Activated T-cell treated with anti-CD3 and anti-CD28 coated beads, Interleukin-2, amount 50 U/mL, for 72 hours (primary cell): ENCODE results near the gene DVL2. TPM values are rescaled to one million over a fixed set of nuclear protein-coding genes. Genes with fewer than 3 reads are reported as not detected.

Source experiments
- ATAC-seq, 2 donors: fragments of 150-1000 bp; cut with Tn5 transposase; replicated peaks in 1 of 2; 2 replicates each; pipeline ENCODE4 v1.10.0; 2021; ENCODE audit warnings: moderate library complexity in 2 of 2, mild to moderate bottlenecking in 1 of 2
- DNase-seq, 2 donors: peaks; one replicate each; pipeline ENCODE4 v3.0.0; 2021 to 2022; ENCODE audit warnings: mixed read lengths in 1 of 2
- H3K27ac Mint-ChIP-seq: one replicate; pipeline ENCODE4 v1.8.0; 2022; ENCODE audit warnings: mild to moderate bottlenecking, moderate library complexity, mixed read lengths
- H3K27me3 Mint-ChIP-seq: one replicate; pipeline ENCODE4 v1.8.0; 2022; ENCODE audit warnings: low read depth, mixed read lengths
- H3K36me3 Mint-ChIP-seq, 2 donors: one replicate each; pipeline ENCODE4 v1.8.0; 2022; ENCODE audit warnings: mixed read lengths in 2 of 2, mild to moderate bottlenecking in 1 of 2; ENCODE audit not compliant: insufficient read depth in 2 of 2
- H3K4me1 Mint-ChIP-seq: one replicate; pipeline ENCODE4 v1.8.0; 2022; ENCODE audit warnings: low read depth, mixed read lengths
- H3K4me3 Mint-ChIP-seq, 2 donors: one replicate each; pipeline ENCODE4 v1.8.0; 2022; ENCODE audit warnings: mild to moderate bottlenecking in 2 of 2, mixed read lengths in 2 of 2, moderate library complexity in 2 of 2
- H3K9me3 Mint-ChIP-seq, 2 donors: one replicate each; pipeline ENCODE4 v1.8.0; 2022; ENCODE audit warnings: mixed read lengths in 2 of 2
- total RNA-seq, 2 donors: library from RNA; stranded (reverse); gene quantifications; one replicate each; pipeline ENCODE4 v1.2.3, GENCODE V29; 2022

Gene DVL2
- total RNA-seq, 2 donors from 2014 or later: 49.5 to 54.8 TPM

- no peak for ATAC-seq
- no peaks in the 10 kb centered on the region for H3K9me3 Mint-ChIP-seq
- peaks cover 0 to 2% of the 10 kb centered on the region in 2 donors for H3K36me3 Mint-ChIP-seq
- peaks cover 84% of the 10 kb centered on the region for H3K4me1 Mint-ChIP-seq
- peak overlapping the region; percentile 15 for H3K27ac Mint-ChIP-seq
- no peaks in the 10 kb centered on the region for H3K27me3 Mint-ChIP-seq
- H3K4me3 Mint-ChIP-seq: peak overlapping the region; percentile 71 to 77
- DNase-seq: no peak
These were observed 16.2 kb downstream of the DVL2 start for GRCh38 chr17:7218166-7218565.

GRCh38 chr17:7217113-7217987 is 17.0 kb downstream of the DVL2 start:
- H3K4me3 Mint-ChIP-seq: peak overlapping the region; percentile 71 to 92
- H3K9me3 Mint-ChIP-seq: no peaks in the 10 kb centered on the region
- H3K36me3 Mint-ChIP-seq: peaks cover 0 to 2% of the 10 kb centered on the region in 2 donors
- H3K27me3 Mint-ChIP-seq: no peaks in the 10 kb centered on the region
- peaks cover 84% of the 10 kb centered on the region for H3K4me1 Mint-ChIP-seq
- ATAC-seq (no peak), DNase-seq (peak in 1 of 2 donors; percentile 34)
- peak overlapping the region; percentile 75 for H3K27ac Mint-ChIP-seq

GRCh38 chr17:7216242-7217112 is 17.8 kb downstream of the DVL2 start:
- H3K27ac Mint-ChIP-seq: peak overlapping the region; percentile 3
- no peaks in the 10 kb centered on the region for H3K27me3 Mint-ChIP-seq
- H3K4me3 Mint-ChIP-seq: peak overlapping the region; percentile 44 to 92
- H3K36me3 Mint-ChIP-seq: peaks cover 0 to 2% of the 10 kb centered on the region in 2 donors
- no peak for ATAC-seq
- H3K4me1 Mint-ChIP-seq: peaks cover 81% of the 10 kb centered on the region
- no peaks in the 10 kb centered on the region for H3K9me3 Mint-ChIP-seq
- DNase-seq: no peak

- peaks cover 0 to under 1% of the 10 kb centered on the region in 2 donors for H3K36me3 Mint-ChIP-seq
- no peaks in the 10 kb centered on the region for H3K27me3 Mint-ChIP-seq
- peak overlapping the region; percentile 88 to 92 for H3K4me3 Mint-ChIP-seq
- ATAC-seq: no peak
- H3K9me3 Mint-ChIP-seq: no peaks in the 10 kb centered on the region
- no peak overlapping the region for H3K27ac Mint-ChIP-seq
- no peak for DNase-seq
- H3K4me1 Mint-ChIP-seq: peaks cover 73% of the 10 kb centered on the region
These were observed 18.6 kb downstream of the DVL2 start for GRCh38 chr17:7215652-7216180.

- ATAC-seq: no peak
- H3K4me3 Mint-ChIP-seq: peak overlapping the region; percentile 88 to 92
- H3K27ac Mint-ChIP-seq: no peak overlapping the region
- H3K9me3 Mint-ChIP-seq: no peaks in the 10 kb centered on the region
- no peaks in the 10 kb centered on the region for H3K27me3 Mint-ChIP-seq
- no peak for DNase-seq
- no peaks in the 10 kb centered on the region for H3K36me3 Mint-ChIP-seq
- H3K4me1 Mint-ChIP-seq: peaks cover 68% of the 10 kb centered on the region
These were observed 19.1 kb downstream of the DVL2 start for GRCh38 chr17:7215136-7215638.

GRCh38 chr17:7214300-7215135 is 19.8 kb downstream of the DVL2 start:
- H3K4me3 Mint-ChIP-seq: peak overlapping the region; percentile 88 to 92
- peaks cover 65% of the 10 kb centered on the region for H3K4me1 Mint-ChIP-seq
- H3K27me3 Mint-ChIP-seq: no peaks in the 10 kb centered on the region
- peak overlapping the region; percentile 68 for H3K27ac Mint-ChIP-seq
- ATAC-seq (peak; percentile 88), DNase-seq (peak; percentile 100)
- no peaks in the 10 kb centered on the region for H3K36me3 Mint-ChIP-seq
- no peaks in the 10 kb centered on the region for H3K9me3 Mint-ChIP-seq

- Mint-ChIP-seq H3K4me3 (peak overlapping the region; percentile 88 to 92), H3K27ac (peak overlapping the region; percentile 68), H3K4me1 (peaks cover 59% of the 10 kb centered on the region), H3K27me3 (no peaks in the 10 kb centered on the region), H3K36me3 (no peaks in the 10 kb centered on the region), H3K9me3 (no peaks in the 10 kb centered on the region)
- DNase-seq: peak in 1 of 2 donors; percentile 66
- ATAC-seq: peak; percentile 0
These were observed 20.4 kb downstream of the DVL2 start for GRCh38 chr17:7213895-7214299.

- no peaks in the 10 kb centered on the region for H3K9me3 Mint-ChIP-seq
- no peak overlapping the region for H3K4me3 Mint-ChIP-seq
- no peak overlapping the region for H3K27ac Mint-ChIP-seq
- H3K4me1 Mint-ChIP-seq: peaks cover 48% of the 10 kb centered on the region
- ATAC-seq (no peak), DNase-seq (no peak)
- H3K27me3 Mint-ChIP-seq: no peaks in the 10 kb centered on the region
- H3K36me3 Mint-ChIP-seq: no peaks in the 10 kb centered on the region
These were observed 22.6 kb downstream of the DVL2 start for GRCh38 chr17:7211491-7212273.

GRCh38 chr17:7208754-7209460 is 25.4 kb downstream of the DVL2 start:
- H3K9me3 Mint-ChIP-seq: no peaks in the 10 kb centered on the region
- DNase-seq (no peak), ATAC-seq (no peak)
- H3K4me1 Mint-ChIP-seq: peaks cover 47% of the 10 kb centered on the region
- H3K27me3 Mint-ChIP-seq: no peaks in the 10 kb centered on the region
- H3K36me3 Mint-ChIP-seq: no peaks in the 10 kb centered on the region
- no peak overlapping the region for H3K27ac Mint-ChIP-seq
- H3K4me3 Mint-ChIP-seq: no peak overlapping the region

GRCh38 chr17:7208027-7208571 is 26.2 kb downstream of the DVL2 start:
- no peak for ATAC-seq
- H3K4me1 Mint-ChIP-seq: peaks cover 39% of the 10 kb centered on the region
- no peak overlapping the region for H3K4me3 Mint-ChIP-seq
- no peaks in the 10 kb centered on the region for H3K9me3 Mint-ChIP-seq
- no peaks in the 10 kb centered on the region for H3K27me3 Mint-ChIP-seq
- no peaks in the 10 kb centered on the region for H3K36me3 Mint-ChIP-seq
- no peak for DNase-seq
- no peak overlapping the region for H3K27ac Mint-ChIP-seq
